Activated naive CD4-positive, alpha-beta T cell treated with anti-CD3 and anti-CD28 coated beads, Interleukin-2, amount 50 U/mL, for 16 hours (primary cell): Measurements from ENCODE around the gene GLYAT.
"Not testable (repeated sequence)": the region's sequence is repeated elsewhere in the genome, so short reads cannot be mapped to it uniquely, and the experiment has no call there.

Experiments
- DNase-seq: peaks from one replicate; pipeline ENCODE4 v3.0.0-alpha.2; 2020

The GLYAT gene

GRCh38 chr11:58742981-58743880 is 11.5 kb upstream of the GLYAT start:
- DNase-seq, result no peak

- no peak for DNase-seq
These were observed 10.4 kb upstream of the GLYAT start for GRCh38 chr11:58742140-58742539.

GRCh38 chr11:58741127-58741526 is 9.4 kb upstream of the GLYAT start:
- no peak for DNase-seq

- no peak for DNase-seq
These were observed 8.7 kb upstream of the GLYAT start for GRCh38 chr11:58740447-58740846.

- DNase-seq, result no peak
These were observed 8.1 kb upstream of the GLYAT start for GRCh38 chr11:58739725-58740430.

GRCh38 chr11:58734681-58735490 is 3.1 kb upstream of the GLYAT start:
- DNase-seq, result no peak

GRCh38 chr11:58730507-58731089 is 1.1 kb downstream of the GLYAT start:
- no peak for DNase-seq

- DNase-seq, result no peak
These were observed 4.3 kb downstream of the GLYAT start for GRCh38 chr11:58727415-58727797.

- DNase-seq, result no peak
These were observed 4.9 kb downstream of the GLYAT start for GRCh38 chr11:58726737-58727414.

GRCh38 chr11:58719406-58720117 is 12.2 kb downstream of the GLYAT start:
- no peak for DNase-seq

- no peak for DNase-seq
These were observed 19.2 kb downstream of the GLYAT start for GRCh38 chr11:58712531-58712930.

- DNase-seq, result no peak
These were observed 19.9 kb downstream of the GLYAT start for GRCh38 chr11:58711832-58712231.

- DNase-seq, result no peak
These were observed 24.0 kb downstream of the GLYAT start for GRCh38 chr11:58707767-58708166.

- not testable (repeated sequence) for DNase-seq
These were observed 34.9 kb downstream of the GLYAT start for GRCh38 chr11:58696825-58697224.

GRCh38 chr11:58693026-58693425 is 38.7 kb downstream of the GLYAT start:
- no peak for DNase-seq

- DNase-seq, result no peak
These were observed 40.1 kb downstream of the GLYAT start for GRCh38 chr11:58691675-58692074.

- no peak for DNase-seq
These were observed 42.8 kb downstream of the GLYAT start for GRCh38 chr11:58688789-58689503.

- DNase-seq, result no peak
These were observed 45.6 kb downstream of the GLYAT start for GRCh38 chr11:58685973-58686722.

GRCh38 chr11:58682660-58683059 is 49.1 kb downstream of the GLYAT start:
- not testable (repeated sequence) for DNase-seq

- not testable (repeated sequence) for DNase-seq
These were observed 54.2 kb downstream of the GLYAT start for GRCh38 chr11:58677536-58677935.
